Measurements from ENCODE around the gene LONRF3. TPM values are rescaled to one million over a fixed set of nuclear protein-coding genes. Genes with fewer than 3 reads are reported as not detected.
A peak's percentile ranks its signal among the peaks of the same experiment; 100 is the strongest.

LONRF3 gene
- total and polyA plus RNA-seq, 8 donors: 3.0 to 23.0 (median 3.9) TPM

- TF ChIP-seq, protein P1, sequence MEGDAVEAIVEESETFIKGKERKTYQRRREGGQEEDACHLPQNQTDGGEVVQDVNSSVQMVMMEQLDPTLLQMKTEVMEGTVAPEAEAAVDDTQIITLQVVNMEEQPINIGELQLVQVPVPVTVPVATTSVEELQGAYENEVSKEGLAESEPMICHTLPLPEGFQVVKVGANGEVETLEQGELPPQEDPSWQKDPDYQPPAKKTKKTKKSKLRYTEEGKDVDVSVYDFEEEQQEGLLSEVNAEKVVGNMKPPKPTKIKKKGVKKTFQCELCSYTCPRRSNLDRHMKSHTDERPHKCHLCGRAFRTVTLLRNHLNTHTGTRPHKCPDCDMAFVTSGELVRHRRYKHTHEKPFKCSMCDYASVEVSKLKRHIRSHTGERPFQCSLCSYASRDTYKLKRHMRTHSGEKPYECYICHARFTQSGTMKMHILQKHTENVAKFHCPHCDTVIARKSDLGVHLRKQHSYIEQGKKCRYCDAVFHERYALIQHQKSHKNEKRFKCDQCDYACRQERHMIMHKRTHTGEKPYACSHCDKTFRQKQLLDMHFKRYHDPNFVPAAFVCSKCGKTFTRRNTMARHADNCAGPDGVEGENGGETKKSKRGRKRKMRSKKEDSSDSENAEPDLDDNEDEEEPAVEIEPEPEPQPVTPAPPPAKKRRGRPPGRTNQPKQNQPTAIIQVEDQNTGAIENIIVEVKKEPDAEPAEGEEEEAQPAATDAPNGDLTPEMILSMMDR (IDR thresholded peaks at IDR 0.05): no peak
- Histone ChIP-seq H3K27ac (peak overlapping the region; percentile 70 to 81), H3K27me3 (peaks cover 3 to 25% of the 10 kb centered on the region in 2 donors), H3K4me1 (peaks cover 0 to 10% of the 10 kb centered on the region in 2 donors), H3K36me3 (peaks cover 0 to 9% of the 10 kb centered on the region in 2 donors), H3K9me3 (no peaks in the 10 kb centered on the region), H3K4me3 (peak overlapping the region; percentile 32 to 57)
- DNase-seq: peak in 3 of 4 donors; percentile 36 to 82 (median 46)
- peak; percentile 53 for ATAC-seq
- intact Hi-C loops (cut with DNase I): no loop called here
Measured at GRCh38 chrX:118974908-118975671, 672 bp downstream of the LONRF3 start.

DNA sequence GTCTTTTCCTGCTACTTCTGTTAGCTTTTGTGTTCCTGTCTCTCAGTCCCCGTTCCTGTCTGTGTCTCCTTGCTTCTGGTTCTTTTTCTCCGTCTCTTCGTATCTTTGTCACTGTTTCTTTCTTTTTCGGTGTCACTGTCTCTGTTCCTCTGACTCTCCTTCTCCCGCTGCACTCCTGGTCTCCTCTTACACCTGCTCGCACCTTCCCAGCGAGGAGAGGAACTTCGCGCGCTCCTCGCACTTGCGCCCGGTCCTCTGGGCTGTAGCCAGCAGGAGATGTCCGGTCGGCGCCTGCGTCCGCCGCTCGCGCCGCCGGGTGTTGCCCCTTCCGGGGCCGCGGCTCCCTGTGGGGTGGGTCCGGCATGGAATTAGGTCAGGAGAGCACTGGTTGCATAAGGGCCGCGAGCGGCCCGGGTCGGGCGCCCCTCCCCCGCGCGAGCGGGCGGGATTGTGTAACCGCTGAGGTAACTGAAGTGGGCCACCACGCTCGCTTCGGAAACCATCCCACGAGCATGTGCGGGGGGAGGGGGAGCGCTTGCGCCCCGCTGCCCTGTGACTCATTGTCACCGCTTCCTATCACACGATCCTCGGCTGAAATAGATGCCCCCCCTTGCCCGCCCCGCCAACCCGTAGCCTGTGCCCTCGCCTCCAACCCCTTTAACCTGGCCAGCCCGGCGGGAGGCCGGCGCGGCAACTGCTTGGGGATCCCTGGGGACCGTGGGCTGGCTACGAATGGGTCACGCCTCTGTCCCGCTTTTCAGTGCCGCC lies 1.6 kb downstream of the LONRF3 start:
- TF ChIP-seq, protein P1 (IDR thresholded peaks at IDR 0.05): no peak
- ATAC-seq (peak; percentile 79), DNase-seq (peak in 3 of 4 donors; percentile 61 to 93 (median 86))
- Histone ChIP-seq H3K27ac (peak overlapping the region; percentile 70 to 81), H3K9me3 (no peaks in the 10 kb centered on the region), H3K4me1 (peaks cover 0 to 10% of the 10 kb centered on the region in 2 donors), H3K4me3 (peak overlapping the region; percentile 32 to 57), H3K36me3 (peaks cover 0 to 16% of the 10 kb centered on the region in 2 donors), H3K27me3 (peaks cover 3 to 25% of the 10 kb centered on the region in 2 donors)
- intact Hi-C loops (cut with DNase I): no loop called here

DNA sequence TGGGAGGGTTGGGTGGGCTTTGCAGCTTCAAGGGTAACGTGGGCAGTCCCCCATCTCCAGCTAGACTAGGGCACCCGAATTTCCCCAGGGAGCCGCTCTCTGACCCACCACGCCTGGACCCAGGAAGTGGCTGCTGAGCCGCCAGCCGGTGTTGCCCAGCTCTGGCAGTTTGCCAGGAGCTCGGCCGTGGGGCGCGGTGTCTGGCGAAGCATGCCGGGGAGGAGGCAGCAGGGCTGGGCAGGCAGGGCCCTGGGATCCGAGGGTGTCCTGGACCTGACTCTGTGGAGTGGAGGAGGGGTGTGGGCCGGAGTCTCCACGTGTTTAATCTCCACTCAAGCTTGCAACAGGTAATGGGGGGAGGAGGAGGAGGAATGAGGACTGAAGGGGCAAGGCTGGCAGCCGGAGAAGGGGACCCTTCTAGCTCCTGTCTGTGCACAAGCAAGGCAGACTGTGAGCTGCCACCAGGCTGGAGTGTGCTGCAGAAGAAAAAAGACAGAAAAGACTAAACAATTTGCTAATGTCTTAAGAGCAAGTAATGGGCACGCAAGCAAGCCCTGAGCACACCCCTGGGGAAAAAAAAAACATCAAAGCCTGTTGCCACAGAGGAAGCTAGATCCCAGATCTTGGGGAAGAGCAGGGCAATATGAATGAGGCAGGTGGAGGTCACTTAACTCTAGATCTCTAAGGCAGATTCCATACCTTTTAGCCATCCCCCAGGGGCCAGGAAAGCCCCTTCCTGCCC lies 2.4 kb downstream of the LONRF3 start:
- Histone ChIP-seq H3K9me3 (no peaks in the 10 kb centered on the region), H3K27ac (peak overlapping the region; percentile 70 to 81), H3K27me3 (peaks cover 3 to 23% of the 10 kb centered on the region in 2 donors), H3K36me3 (peaks cover 0 to 20% of the 10 kb centered on the region in 2 donors), H3K4me1 (peaks cover 0 to 10% of the 10 kb centered on the region in 2 donors), H3K4me3 (peak overlapping the region; percentile 32 to 57)
- DNase-seq (peak in 3 of 4 donors; percentile 19 to 90 (median 66)), ATAC-seq (peak; percentile 43)
- intact Hi-C loops (cut with DNase I): no loop called here
- TF ChIP-seq, protein P1 (IDR thresholded peaks at IDR 0.05): no peak

GRCh38 chrX:118977424-118977823 lies 3.0 kb downstream of the LONRF3 start:
- Histone ChIP-seq H3K27ac (no peak overlapping the region), H3K9me3 (no peaks in the 10 kb centered on the region)

More at GRCh38 chrX:118977424-118977823, 3.0 kb downstream of the LONRF3 start:
- Histone ChIP-seq H3K4me1 (peaks cover 0 to 10% of the 10 kb centered on the region in 2 donors), H3K27me3 (peaks cover 3 to 17% of the 10 kb centered on the region in 2 donors), H3K4me3 (peak overlapping the region in 1 of 2 donors; percentile 57), H3K36me3 (peaks cover 0 to 27% of the 10 kb centered on the region in 2 donors)
- intact Hi-C loops (cut with DNase I): no loop called here
- DNase-seq (no peak), ATAC-seq (no peak)
- TF ChIP-seq, protein P1 (IDR thresholded peaks at IDR 0.05): no peak
